Panc1 (cell line): ENCODE data around the gene GPX3. TPM values are rescaled to one million over a fixed set of nuclear protein-coding genes. Genes with fewer than 3 reads are reported as not detected.
A peak's percentile ranks its signal among the peaks of the same experiment; 100 is the strongest.

Experiments used
- ATAC-seq: fragments of 200-7000 bp; cut with Tn5 transposase; 2 replicates; pipeline ENCODE4 v1.9.1; 2020; ENCODE audit warnings: mild to moderate bottlenecking, moderate library complexity
- BruUV-seq: library from RNA; stranded (reverse); fragments of 400-500 nt; replicated peaks from 2 replicates; lab custom pipeline; 2021; lab: Mats Ljungman, UMichigan
- CTCF ChIA-PET: fragments of 300-600 bp; sonication (Branson Sonifier 250); formaldehyde crosslinking; loops from one replicate; lab custom pipeline; 2022; ENCODE audit warnings: antibody characterized with exemption; lab: Charles Lee
- POLR2A ChIA-PET: fragments of 300-600 bp; sonication (Branson Sonifier 250); formaldehyde crosslinking; loops from one replicate; lab custom pipeline; 2022; ENCODE audit warnings: antibody characterized with exemption; lab: Charles Lee
- DNase-seq: peaks from one replicate; pipeline ENCODE4 v3.0.0-alpha.2; 2010; ENCODE audit warnings: low read depth, low spot score
- H3K27ac ChIP-seq: 2 replicates; pipeline ENCODE4 v1.5.1; 2011; ENCODE audit warnings: mild to moderate bottlenecking, low read length, inconsistent platforms
- H3K27me3 ChIP-seq: fragments of 200-500 bp; sonication (Bioruptor generic); 2 replicates; pipeline ENCODE4 v1.6.0; 2014; ENCODE audit warnings: low read length, inconsistent platforms; ENCODE audit not compliant: control insufficient read depth, insufficient read depth
- H3K36me3 ChIP-seq: fragments of 200-500 bp; sonication (Bioruptor generic); 2 replicates; pipeline ENCODE4 v1.5.1; 2014; ENCODE audit warnings: inconsistent platforms, mild to moderate bottlenecking, low read length, moderate library complexity; ENCODE audit not compliant: control insufficient read depth, insufficient read depth
- H3K4me1 ChIP-seq: 2 replicates; pipeline ENCODE4 v1.5.1; 2011; ENCODE audit warnings: inconsistent platforms, mild to moderate bottlenecking, low read length, moderate library complexity; ENCODE audit not compliant: control insufficient read depth, insufficient read depth
- H3K4me3 ChIP-seq, 2 experiments: 2 replicates each; pipeline ENCODE4 v1.5.1; 2011 to 2012; ENCODE audit warnings: low read depth in 2 of 2, low read length in 2 of 2, mild to moderate bottlenecking in 2 of 2, inconsistent platforms in 1 of 2, moderate library complexity in 1 of 2
- H3K9me3 ChIP-seq: fragments of 200-500 bp; sonication (Bioruptor generic); 2 replicates; pipeline ENCODE4 v1.5.1; 2014; ENCODE audit warnings: low read depth, mild to moderate bottlenecking, inconsistent platforms, low read length, moderate library complexity; ENCODE audit not compliant: control insufficient read depth, insufficient read depth
- CTCF ChIP-seq: fragments of 450-650 bp; IDR thresholded peaks from 2 replicates; pipeline ENCODE4 v1.5.1; 2017; ENCODE audit warnings: mild to moderate bottlenecking
- POLR2AphosphoS5 ChIP-seq: IDR thresholded peaks from 2 replicates; pipeline ENCODE4 v1.6.1; 2012; ENCODE audit warnings: mild to moderate bottlenecking, low read depth, low read length, moderate library complexity
- REST ChIP-seq, 2 experiments: IDR thresholded peaks; 2 replicates each; pipeline ENCODE4 v1.6.1; 2011 to 2012; ENCODE audit warnings: low read depth in 2 of 2, control low read depth in 1 of 2, low read length in 1 of 2, mild to moderate bottlenecking in 1 of 2, moderate library complexity in 1 of 2; ENCODE audit not compliant: insufficient read depth in 1 of 2
- SIN3A ChIP-seq: IDR thresholded peaks from 2 replicates; pipeline ENCODE4 v1.6.1; 2012; ENCODE audit warnings: low read depth, mild to moderate bottlenecking, low read length, moderate library complexity, borderline replicate concordance; ENCODE audit not compliant: insufficient read depth
- TCF7L2 ChIP-seq: IDR thresholded peaks from 2 replicates; pipeline ENCODE4 v1.6.1; 2011; ENCODE audit warnings: mild to moderate bottlenecking, low read depth, low read length, inconsistent platforms
- in situ Hi-C: cut with HindIII; loops from 2 replicates; pipeline ENCODE4 v1.10.0; 2016; ENCODE audit warnings: low sequenced_read_pairs, low pct_unique_long_range_greater_than_20kb
- intact Hi-C: fragments of 100-400 bp; cut with micrococcal nuclease; formaldehyde crosslinking; loops from one replicate; pipeline ENCODE4 v1.10.0; 2022; ENCODE audit not compliant: unreplicated experiment
- total RNA-seq: library from RNA; stranded (reverse); gene quantifications from one replicate; pipeline ENCODE4 v1.2.1, GENCODE V29; 2021; ENCODE audit not compliant: unreplicated experiment

Gene GPX3
- total RNA-seq, 1 experiment from 2014 or later = 8.5 TPM

- intact Hi-C loops = loop anchor here (5.0 kb wide), 1 partner anchor 161 kb away; no protein-coding TSS in a partner anchor
- Histone ChIP-seq H3K4me1 (no peaks in the 10 kb centered on the region), H3K4me3 (no peak overlapping the region), H3K27me3 (no peaks in the 10 kb centered on the region), H3K36me3 (no peaks in the 10 kb centered on the region), H3K27ac (no peak overlapping the region), H3K9me3 (no peaks in the 10 kb centered on the region)
- ATAC-seq = no peak
- no peak for DNase-seq
- BruUV-seq = no TSS peak
- in situ Hi-C loops = no loop called here
- TF ChIP-seq POLR2AphosphoS5 (no peak), REST (IDR thresholded peaks at IDR 0.05; ENCODE audit: insufficient read depth in 1 of 2, low read depth in 2 of 2, low read length in 1 of 2) (no peak), TCF7L2 (no peak), CTCF (no peak), SIN3A (no peak)
- CTCF ChIA-PET = no interaction called here
- POLR2A ChIA-PET = no interaction called here
These were observed 19.0 kb upstream of the GPX3 start for GRCh38 chr5:151001436-151001835.

DNA sequence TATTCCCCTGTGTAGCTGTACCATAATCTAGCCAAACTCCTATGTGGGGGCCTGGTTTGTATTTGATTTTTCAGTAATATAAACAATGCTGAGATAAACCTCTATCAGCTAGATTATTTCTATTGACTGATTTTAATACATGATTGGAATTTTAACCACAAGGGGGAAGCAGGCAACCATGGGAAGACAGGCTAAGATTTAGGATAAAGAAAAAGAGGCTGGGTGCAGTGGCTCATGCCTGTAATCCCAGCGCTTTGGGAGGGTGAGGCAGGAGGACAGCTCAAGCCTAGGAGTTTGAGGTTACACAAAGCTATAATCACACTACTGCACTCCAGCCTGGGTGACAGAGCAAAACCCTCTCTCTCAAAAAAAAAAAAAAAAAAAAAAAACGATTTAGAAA, 18.1 kb upstream of the GPX3 start:
- ChIA-PET CTCF (interaction anchor here (0.6 to 1.3 kb wide), 11 partner anchors 11 to 1034 kb away, joined by 3 to 17 read pairs (median 5); partner anchors contain the start of gene ANXA6), POLR2A (interaction anchor here (0.6 kb wide), 2 partner anchors 10 to 197 kb away, joined by 3 to 7 read pairs; no protein-coding TSS in a partner anchor)
- Histone ChIP-seq H3K4me1 (no peaks in the 10 kb centered on the region), H3K4me3 (no peak overlapping the region), H3K27me3 (no peaks in the 10 kb centered on the region), H3K36me3 (no peaks in the 10 kb centered on the region), H3K9me3 (no peaks in the 10 kb centered on the region), H3K27ac (no peak overlapping the region)
- no peak for DNase-seq
- intact Hi-C loops = loop anchor here (1.0 to 5.0 kb wide), 2 partner anchors 113 to 160 kb away; no protein-coding TSS in a partner anchor
- TF ChIP-seq CTCF (peak; percentile 73), SIN3A (no peak)
- in situ Hi-C loops = no loop called here
- no TSS peak for BruUV-seq
- peak; percentile 60 for ATAC-seq
